Ureter (tissue), 1 donor: ENCODE results near the gene CSAD. TPM values are rescaled to one million over a fixed set of nuclear protein-coding genes. Genes with fewer than 3 reads are reported as not detected.

Experiments used
- DNase-seq: peaks from one replicate; pipeline ENCODE4 v3.0.0-alpha.2; 2020; ENCODE audit warnings: low spot score
- total RNA-seq: library from RNA; stranded (reverse); gene quantifications from one replicate; pipeline ENCODE4 v1.2.4, GENCODE V29; 2023
- donor health status: DM: yes; HTN: yes; CAD: no.

CSAD gene, protein sequence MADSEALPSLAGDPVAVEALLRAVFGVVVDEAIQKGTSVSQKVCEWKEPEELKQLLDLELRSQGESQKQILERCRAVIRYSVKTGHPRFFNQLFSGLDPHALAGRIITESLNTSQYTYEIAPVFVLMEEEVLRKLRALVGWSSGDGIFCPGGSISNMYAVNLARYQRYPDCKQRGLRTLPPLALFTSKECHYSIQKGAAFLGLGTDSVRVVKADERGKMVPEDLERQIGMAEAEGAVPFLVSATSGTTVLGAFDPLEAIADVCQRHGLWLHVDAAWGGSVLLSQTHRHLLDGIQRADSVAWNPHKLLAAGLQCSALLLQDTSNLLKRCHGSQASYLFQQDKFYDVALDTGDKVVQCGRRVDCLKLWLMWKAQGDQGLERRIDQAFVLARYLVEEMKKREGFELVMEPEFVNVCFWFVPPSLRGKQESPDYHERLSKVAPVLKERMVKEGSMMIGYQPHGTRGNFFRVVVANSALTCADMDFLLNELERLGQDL
- total RNA-seq = 65.7 TPM

DNA sequence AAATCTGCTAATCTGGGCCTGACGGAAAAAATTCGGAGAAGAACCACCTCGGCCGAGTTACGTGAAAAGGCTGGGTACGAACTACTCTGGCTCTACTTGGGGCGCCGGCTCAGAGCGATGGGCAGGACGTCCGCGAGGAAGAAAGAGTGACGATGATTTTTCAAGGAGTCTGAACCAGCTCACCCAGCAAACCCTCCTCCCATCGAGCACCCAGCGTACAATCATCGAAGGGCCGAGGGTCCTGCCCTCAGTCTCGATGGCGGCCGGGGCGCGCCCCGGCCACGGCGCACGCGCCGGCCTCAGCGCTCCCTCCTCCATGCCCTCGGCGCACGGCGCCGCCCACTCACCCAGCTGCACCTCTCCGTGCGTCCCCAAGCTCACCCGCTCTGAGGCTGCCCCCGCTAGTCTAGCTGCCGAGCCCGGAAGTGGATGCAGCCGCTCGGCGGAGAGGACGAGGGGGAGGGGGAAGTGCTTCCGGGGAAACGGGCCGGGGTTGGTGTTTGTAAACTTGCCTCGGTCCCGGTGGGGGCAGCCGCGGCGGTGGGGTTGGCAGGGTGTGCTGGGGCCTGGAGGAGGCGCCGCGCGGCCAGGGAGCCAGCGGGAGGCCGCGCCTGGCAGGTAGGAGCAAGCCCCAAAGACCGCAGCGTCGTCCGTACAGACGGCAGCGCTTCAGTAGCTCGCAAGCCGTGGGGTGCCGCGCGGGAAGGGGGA lies at the start of gene CSAD, which contains the start of gene ZNF740:
CSAD (minus strand) TSS at position 706 of the 711 bp plus-strand sequence. CDS start 7,455 bp downstream, outside the sequence.
ZNF740 (plus strand) TSS at position 503 of the 711 bp plus-strand sequence. CDS start 1,262 bp downstream, outside the sequence.
- DNase-seq = peak; percentile 98

DNA sequence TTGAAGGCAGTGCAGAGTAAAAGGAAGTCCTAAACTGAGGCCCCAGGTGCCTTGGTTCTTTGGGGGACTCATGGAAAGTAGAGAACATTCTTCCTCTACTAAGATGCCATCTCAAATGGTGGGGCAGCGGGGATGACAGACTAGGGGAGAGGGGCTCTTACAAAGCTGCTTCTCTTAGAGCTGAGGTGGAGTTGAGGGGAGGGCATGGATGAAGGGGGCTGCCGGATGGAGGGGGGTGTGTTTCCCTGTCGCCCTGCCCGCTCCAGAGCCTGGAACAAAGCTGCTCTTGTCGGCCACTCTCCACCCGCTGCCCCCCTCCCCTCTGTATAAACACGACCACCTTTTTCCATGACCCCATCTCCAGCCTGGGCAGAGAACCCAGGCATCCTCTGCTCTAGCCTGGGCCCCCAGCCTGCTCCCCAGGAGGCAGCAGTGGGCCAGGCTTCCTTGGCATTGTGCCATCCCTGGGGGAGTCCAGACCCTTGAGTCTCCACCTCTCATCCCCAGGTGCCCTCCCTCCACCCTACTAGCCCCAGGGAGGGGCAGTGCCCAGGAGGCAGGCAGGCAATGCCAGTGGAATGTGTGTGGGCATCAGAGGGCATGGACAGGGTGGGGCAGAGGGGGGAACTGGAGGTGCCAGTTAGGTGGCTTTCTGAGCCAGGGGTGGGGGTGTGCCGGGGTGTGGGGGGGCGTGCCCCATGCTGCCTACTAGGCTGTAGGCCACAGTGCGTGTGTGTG lies 49.6 kb upstream of the CSAD start:
- peak; percentile 93 for DNase-seq

DNA sequence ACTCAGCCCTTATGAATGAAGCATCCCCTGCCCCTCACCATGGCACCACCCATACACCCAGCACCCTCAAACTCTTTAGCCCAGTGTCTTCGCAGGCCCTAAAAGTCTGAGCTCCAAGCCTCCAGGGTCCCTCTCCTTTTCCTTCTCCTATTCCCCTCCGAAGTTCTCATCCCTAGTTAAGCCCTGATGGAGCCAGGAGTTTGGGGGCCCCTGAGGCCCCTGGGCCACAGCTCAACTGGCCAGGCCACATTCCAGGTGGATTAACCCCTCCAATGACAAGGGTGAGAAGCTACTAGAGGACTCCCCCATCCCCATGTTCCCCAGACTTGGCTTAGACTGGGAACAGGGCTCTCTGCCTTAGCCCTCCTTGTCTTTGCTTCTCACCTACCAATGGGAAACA lies 48.7 kb upstream of the CSAD start:
- DNase-seq = no peak

DNA sequence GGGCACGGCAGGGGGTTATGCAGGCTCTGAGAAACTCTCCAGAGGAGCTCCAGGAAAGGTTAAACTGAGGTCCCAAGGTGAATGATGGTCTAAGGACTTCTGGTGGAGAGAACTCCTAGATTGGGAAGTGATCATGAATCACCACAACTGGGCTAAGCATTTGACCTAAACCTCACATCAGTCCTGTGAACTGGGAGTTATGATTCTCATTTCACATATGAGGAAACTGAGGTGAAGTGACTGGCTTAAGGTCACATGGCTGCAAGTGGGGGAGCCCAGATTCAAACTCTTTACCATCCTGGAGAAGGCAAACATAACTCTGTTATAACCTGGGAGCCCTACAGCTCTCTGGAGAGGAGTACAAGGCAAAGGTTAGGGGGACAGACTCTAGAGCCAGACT lies 47.1 kb upstream of the CSAD start:
- DNase-seq = no peak

DNA sequence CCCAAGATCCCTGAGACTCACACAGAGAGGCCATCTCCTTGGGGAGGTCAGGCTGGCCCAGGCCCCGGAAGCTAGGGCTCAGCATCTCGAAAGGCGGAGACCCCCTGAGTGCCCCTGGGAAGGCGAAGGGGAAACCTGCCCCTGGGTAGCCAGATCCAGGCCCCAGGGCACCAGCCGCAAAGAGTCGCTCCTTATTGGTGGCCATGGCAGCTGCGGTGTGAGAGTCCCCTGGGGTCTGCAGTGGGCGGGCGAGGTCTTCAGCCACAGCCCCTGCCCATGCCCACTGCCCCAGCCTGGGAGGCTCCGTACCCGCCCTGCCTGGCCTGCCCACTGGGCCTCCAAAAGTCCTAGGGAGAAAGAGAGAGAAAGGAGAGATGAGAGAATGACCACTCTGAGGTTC lies 46.6 kb upstream of the CSAD start:
- no peak for DNase-seq

DNA sequence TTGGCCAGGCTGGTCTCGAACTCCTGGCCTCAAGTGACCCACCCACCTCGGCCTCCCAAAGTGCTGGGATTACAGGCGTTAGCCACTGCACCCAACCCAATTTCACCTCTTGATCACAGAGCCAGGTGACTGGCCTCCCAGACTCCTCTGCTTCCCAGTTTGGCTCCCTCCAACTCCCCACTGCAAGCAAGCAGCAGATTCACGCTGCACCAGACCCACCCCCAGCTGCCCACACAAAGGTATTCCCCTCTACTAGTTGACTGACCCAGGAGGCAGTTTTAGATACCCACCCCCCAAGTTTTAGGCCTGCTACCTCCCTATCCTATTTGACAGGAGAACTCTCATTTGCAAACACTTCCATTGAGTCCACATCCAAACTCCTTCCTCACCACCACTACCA lies 46.1 kb upstream of the CSAD start:
- no peak for DNase-seq

DNA sequence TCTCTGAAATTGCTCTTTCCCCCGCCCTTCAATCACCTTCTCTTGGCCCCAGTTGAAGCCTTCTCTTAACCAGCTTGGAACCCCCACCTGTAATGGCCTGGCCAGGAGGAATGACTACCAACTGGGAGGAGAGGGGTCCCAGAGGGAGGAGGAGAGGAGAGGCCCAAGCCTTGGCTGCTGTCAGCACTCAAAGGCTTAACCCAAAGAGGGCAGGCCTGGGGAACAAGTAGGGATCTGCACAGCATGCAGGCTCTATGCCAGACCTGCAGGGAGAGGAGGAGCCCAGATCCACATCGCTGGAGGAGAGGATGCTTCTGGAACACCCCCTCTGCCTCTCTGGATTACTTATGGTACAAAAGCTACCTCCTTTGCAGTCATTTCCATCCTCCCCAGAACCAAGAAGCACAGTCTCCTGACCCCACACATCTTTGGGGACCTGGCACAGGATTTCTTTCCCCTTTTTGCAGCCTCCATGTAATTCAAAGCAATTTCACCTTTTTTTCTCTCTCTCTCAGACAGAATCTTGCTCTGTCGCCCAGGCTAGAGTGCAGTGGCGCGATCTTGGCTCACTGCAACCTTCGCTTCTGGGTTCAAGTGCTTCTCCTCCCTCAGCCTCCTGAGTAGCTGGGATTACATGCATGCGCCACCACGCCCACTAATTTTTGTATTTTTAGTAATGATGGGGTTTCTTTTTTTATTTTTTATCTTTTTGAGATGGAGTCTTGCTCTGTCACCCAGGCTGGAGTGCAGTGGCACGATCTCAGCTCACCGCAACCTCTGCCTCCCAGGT lies 45.1 kb upstream of the CSAD start:
- no peak for DNase-seq

DNA sequence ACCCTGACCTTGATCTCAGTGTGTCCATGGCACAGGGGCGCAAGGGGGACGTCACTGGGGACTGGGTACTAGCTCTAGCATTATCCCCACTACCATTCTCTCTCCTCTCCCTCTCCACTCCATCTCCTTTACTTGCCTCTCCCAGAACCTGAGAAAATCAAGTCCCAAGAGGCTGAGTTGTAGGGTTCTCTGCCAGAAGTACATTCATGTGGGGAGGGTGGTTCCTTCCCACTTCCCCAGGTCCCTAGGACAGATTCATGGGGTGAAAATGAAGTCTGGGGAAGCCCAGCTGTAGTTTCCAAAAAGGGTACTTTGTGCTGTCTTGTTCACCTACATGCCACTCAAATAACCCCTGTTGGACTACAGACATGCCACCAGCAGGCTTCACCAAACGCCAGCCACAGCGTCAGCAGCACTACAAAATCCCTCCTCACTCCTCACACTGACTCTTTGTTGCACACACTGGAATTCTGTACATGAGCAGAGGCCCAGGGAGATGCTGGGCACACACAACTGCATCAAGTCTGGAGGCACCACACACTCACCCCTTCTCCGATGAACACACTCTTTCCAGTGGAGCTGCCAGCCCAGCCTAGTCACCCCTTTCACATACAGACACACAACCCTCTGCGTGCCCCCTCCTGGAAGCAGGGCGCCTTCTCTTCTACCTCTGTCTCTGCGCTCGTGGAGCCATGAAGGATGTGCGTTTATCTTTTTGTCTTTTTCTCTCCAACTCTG lies 44.3 kb upstream of the CSAD start:
- DNase-seq = no peak

DNA sequence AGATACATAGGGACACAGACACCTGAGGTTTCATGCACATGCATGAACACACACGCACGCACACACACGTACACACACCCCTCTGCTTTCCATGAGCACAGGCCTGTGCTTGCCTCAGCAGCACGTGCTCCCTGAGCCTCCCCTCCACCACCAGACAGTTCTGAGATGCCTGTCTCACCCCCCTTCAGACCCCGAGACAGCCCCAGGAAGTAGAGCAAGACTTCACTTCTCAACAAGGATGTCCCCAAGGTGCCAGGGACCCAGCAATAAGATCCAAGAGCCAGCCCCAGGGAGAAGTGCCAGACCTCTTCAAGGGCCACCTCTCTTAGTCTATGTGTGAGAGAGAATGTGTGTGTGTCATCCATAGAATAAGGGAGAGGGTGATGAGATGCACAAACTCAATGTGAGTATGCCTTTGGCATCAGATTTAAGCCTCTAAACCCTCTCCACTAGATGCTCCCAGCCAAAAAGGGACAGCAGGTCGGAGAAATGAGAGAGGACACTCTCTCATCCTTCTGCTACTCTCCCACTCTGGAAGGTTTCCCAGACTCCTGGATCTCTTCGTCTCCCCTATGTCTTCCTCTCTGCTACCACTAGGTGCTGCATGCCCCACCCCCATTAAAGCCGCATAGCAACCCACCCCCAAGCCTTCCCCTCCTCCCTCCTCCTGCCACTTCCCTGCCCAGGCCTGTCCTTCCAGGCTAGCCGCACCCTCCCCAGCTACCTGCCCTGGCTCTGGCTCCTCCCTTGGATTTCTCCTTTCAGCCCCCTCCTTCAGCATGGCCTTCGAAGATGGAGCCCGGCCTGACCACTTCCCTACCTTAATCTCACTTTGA lies 43.6 kb upstream of the CSAD start:
- peak; percentile 88 for DNase-seq

DNA sequence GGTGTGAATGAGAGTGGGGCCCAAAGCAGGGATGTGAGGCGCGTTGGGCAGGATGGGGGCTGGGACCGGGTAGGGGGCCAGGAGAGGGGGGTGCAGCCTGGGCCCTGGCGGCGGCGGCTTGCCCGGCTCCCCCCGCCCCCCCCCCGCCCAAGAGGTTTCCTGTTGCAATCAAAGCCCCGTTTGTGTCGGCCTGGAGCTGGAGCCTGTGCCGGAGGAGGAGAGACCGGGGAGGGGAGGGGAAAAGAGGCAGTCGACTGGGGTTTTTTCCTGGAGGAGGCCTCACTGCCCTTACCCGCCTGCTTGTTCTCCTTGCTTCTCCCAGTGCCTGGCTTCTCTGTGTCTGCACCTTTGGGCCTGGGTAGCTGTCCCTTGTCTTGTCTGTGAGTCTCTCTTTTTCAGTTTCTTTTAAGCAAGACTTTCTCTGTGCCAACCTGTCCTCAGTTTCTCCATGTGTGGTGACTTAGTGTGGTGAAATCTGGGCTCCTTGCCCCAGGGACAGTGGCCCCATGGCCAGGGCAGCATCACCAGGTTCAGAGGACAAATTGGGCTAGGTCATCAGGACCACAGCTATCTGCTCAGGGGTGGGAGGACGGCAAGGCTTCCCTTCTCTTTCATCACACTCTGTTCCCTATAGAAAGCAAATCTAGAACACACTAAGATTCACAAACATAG lies 42.8 kb upstream of the CSAD start:
- DNase-seq = peak; percentile 71

DNA sequence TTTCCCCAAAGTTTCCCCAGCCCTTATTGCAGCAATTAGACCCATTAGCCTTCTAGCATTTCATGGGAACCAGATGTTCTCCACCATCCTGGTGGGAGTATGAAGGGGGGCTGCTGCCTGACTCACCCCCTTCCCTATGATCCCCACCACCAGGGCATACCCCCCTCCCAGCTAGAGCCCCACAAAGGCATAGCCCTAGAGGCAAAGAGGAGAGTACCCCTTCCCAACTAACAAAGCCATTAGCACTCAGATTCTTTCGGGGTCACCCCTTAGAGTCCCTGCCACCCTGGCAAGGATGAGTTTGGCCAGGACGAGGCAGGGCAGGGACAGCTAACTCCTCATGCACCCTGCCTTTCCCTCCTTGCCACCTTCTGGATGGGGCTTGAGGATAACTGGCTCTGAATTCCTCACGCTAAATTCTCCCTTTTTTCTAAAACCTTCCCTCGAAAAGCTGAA lies 42.1 kb upstream of the CSAD start:
- DNase-seq = no peak

DNA sequence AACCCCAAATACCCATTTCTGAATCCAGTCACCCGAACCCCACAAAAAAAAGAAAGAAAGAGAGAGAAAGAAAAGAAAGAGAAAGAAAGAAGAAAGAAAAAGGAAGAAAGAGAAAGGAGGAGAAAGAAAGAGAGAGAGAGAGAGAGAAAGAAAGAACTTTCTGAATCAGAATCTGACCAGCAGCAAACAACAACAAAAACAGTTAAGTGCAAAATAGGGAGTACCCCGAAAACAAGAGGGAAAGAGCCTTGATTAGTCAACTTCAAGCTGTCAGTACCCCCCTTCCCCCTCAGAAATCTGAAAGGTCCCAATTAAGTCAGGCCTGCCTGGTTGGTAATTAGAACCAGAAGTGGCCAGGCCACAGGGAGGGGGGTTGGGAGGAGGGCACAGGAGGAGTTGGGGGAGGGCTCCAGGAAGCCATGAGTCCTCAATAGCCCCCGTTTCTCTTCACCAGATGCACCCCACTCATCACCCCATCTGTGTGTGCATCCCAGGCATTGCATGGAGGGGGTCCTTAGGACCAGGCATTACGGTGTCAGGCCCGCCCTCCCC lies 41.5 kb upstream of the CSAD start:
- no peak for DNase-seq

DNA sequence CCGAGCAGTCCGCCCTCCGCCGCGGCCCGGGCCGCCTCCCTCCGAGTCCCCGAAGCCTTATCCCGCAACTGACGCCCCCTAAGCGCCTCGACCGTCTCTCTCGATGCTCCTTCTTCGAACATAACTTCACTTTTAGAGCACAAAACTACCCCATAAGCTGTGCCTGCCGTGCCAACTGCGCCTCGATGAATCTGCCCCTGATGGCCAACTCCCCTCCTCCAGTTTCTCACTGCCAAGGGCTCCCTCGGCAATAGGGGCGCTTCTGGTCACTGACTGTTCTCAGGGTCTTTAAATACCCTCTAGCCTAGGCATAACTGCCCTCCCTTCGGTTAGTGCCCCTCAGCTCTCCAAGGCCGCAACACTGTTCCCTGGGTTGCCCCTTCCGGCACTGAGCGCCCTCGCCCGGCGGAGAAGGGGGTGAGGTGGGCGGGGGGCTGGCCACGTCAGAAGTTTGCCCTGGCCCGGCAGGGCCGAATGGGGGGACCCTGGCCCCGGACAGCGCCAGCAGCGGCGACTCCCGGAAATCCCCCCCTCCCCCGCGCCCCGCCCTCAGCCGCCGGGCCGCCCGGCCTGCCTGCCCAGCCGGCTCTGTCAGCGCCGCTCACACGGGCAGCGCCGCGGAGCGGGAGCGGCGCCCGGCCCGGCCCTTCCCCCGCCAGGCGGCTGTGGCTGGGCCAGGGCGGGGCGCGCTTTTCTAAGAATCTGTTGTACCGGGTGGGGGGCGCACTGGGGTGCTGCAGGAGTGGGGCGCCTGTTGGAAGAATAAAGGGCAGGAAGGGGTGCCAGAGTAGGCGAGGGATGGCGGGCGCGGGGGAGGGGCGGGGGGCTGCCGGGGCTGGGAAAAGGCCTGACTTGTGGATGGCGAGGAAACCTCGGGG lies 40.7 kb upstream of the CSAD start:
- peak; percentile 84 for DNase-seq

DNA sequence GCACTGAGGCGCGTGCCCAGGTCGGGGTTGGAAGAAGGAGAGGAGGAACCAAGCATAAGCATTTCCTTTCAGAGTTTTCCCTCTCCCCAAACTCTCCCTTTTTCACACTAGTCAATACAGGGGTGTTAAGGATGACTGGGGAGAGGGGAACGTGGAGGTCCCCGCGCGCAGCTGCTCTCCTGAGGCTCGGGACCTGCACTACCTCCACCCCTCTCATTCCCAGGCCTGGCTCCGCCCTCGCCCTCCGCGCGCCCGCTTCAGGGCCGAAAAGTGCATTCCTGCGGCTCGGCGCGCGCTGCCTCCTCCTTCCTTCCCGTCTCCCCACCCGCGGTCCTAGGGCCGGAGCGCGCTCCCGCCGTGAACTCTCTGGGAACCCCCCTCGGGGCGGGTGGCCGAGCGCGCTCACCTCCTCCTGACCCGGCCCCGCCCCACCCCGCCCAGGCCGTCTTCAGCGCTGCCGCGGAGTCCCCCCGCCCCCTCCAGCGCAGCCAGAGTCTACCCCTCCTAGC lies 40.0 kb upstream of the CSAD start:
- peak; percentile 94 for DNase-seq

DNA sequence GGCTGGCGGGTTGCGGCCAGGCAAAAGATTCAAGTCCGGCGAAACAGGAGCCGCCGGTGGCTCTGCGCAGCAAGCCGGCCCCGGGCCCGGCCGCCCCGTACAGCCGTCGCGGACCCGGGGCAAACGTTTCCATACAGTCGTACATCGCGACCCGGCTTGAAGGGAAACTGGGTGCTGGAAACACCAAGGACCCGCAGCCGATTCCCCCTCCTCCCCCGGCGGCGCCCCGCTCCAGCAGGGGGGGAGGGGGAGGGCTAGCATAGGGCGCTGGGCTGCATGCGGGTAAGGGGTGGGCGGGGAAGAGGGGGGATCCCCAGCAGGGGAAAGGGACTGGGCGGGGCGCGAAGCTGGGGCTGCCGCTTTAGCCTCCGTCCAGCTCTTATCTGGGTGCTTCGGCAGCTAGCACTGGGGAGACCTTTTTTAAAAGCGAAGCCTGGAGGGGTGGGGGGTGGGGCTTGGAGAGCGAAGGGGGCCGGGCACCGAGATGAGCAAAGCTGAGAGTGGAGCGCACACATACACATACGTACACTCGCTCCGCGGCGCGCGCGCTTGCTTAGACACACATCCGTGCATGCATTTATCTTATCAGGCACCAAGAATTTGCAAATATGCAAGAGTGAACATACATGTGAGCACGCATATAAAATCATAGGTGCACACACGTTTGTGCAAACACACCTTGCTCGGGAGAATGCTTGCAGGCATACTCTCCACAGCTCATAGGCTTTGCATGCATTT lies 39.4 kb upstream of the CSAD start:
- no peak for DNase-seq

DNA sequence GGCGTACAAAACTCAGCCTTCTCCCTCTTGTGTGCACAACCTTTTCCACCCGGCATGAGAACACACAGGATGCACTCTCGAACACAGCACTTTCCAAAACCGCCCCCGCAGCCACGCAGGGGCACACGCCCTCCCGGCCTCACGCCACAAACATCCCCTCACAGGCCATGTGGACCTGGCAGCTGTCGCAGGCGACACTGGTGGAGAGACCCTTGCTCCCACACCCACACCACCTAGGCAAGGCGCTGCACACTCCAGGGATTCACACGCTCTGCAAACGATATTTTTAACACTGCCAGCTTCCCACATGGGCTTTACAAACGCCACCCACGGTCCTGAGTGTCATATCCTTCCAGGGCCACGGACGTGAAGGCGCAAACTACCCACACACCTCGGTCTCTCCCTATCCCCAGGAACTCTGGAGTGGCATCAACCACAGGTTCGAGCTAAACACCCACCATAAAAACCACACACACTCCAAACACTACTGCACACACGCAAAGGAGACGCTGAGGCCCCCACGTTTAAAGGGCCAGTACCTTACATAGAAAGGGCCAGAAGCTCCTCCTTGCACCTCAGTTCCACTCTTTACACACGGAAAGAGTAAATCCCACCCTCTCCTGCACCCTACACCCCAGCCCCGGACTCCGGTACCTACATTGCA lies 38.7 kb upstream of the CSAD start:
- no peak for DNase-seq
